ENCODE results near the gene LRPPRC. TPM values are rescaled to one million over a fixed set of nuclear protein-coding genes. Genes with fewer than 3 reads are reported as not detected.

Gene LRPPRC
- total and polyA plus RNA-seq, 2 experiments from 2014 or later, result 27.7 to 38.0 TPM

DNA sequence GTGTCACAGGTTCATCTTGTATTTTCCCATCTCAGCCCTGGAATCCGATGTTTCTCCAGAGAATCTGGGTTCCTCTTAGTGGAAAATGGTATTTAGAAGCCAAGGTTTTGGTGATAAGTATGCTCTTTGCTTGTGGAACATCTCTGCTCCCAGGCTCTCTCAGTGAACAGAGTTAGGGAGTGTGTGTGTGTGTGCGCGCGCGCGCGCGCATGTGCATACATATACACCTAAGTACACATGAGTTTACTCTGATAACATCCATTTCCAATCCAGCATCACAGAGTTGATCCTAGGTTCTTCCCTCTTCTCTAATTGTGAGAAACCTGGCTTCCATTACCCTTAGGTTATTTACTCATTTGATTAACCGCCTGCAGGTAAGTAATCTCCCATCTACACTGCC is 115.3 kb downstream of the LRPPRC start:
- Histone ChIP-seq H3K36me3 (ENCODE audit: low read depth) (no peaks in the 10 kb centered on the region), H3K4me1 (ENCODE audit: insufficient read depth) (no peaks in the 10 kb centered on the region), H4K20me1 (ENCODE audit: insufficient read depth) (no peaks in the 10 kb centered on the region), H3K27me3 (replicated peaks; ENCODE audit: insufficient read depth) (no peaks in the 10 kb centered on the region), H3F3A (ENCODE audit: insufficient read depth) (peaks cover 10% of the 10 kb centered on the region; the same call in 1 of the 2 replicates), H3K9me3 (ENCODE audit: low read depth) (no peaks in the 10 kb centered on the region), H3K9ac (no peak overlapping the region), H3K4me2 (ENCODE audit: unreplicated experiment) (no peak overlapping the region), H3K79me2 (ENCODE audit: insufficient read depth) (no peaks in the 10 kb centered on the region), H3K4me3 (no peak overlapping the region), H3K27ac (no peak overlapping the region), H3K9me2 (ENCODE audit: insufficient read depth) (no peaks in the 10 kb centered on the region), H2AFZ (no peak overlapping the region)
- TF ChIP-seq EZH2phosphoT487 (IDR thresholded peaks at IDR 0.05; ENCODE audit: insufficient read depth, low read depth), result no peak
- TF ChIP-seq EZH2 (IDR thresholded peaks at IDR 0.05; ENCODE audit: insufficient read depth, poor library complexity, severe bottlenecking), result no peak
- WGBS, 2 experiments (ENCODE audit: low coverage in 1 of 2, low lambda C conversion rate in 2 of 2, missing lambda C conversion rate in 2 of 2), result 88 to 94% methylated on average over 9 of the region's 9 CpGs
- in situ Hi-C loops (cut with MboI), result no loop called here
- DNase-seq, result no peak

DNA sequence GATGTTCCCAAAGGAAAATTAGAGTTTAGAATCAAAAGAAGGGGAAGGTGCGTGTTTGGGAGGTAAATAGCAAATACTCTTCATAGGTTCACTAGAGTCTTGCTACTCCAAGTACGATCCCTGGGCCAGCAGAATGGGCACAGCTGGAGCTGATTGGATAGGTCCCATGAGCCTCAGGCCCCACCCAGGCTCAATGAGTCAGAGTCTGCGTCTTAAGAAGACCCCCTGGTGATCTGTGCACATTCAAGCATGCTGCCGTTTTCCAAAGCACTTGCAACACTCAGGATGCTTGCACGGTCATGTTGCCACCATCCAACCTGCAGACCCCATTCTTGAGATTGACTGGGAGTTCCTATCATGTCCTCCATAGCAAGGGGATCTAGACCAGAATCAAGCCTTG is 116.5 kb downstream of the LRPPRC start:
- DNase-seq, result peak; percentile 5
- TF ChIP-seq EZH2phosphoT487 (IDR thresholded peaks at IDR 0.05; ENCODE audit: insufficient read depth, low read depth) (no peak), EZH2 (IDR thresholded peaks at IDR 0.05; ENCODE audit: insufficient read depth, poor library complexity, severe bottlenecking) (no peak)
- Histone ChIP-seq H2AFZ (no peak overlapping the region), H3K4me2 (ENCODE audit: unreplicated experiment) (no peak overlapping the region), H3K79me2 (ENCODE audit: insufficient read depth) (no peaks in the 10 kb centered on the region), H3K9me2 (ENCODE audit: insufficient read depth) (no peaks in the 10 kb centered on the region), H3F3A (ENCODE audit: insufficient read depth) (peaks cover 10% of the 10 kb centered on the region; the same call in 1 of the 2 replicates), H3K27ac (no peak overlapping the region), H3K9ac (no peak overlapping the region), H4K20me1 (ENCODE audit: insufficient read depth) (no peaks in the 10 kb centered on the region), H3K4me3 (no peak overlapping the region), H3K9me3 (ENCODE audit: low read depth) (no peaks in the 10 kb centered on the region), H3K4me1 (ENCODE audit: insufficient read depth) (no peaks in the 10 kb centered on the region), H3K27me3 (replicated peaks; ENCODE audit: insufficient read depth) (no peaks in the 10 kb centered on the region), H3K36me3 (ENCODE audit: low read depth) (no peaks in the 10 kb centered on the region)
- in situ Hi-C loops (cut with MboI), result loop anchor here (10.0 kb wide), 1 partner anchor 264 kb away; no protein-coding TSS in a partner anchor
- WGBS, 2 experiments (ENCODE audit: low coverage in 1 of 2, low lambda C conversion rate in 2 of 2, missing lambda C conversion rate in 2 of 2), result 55% methylated on average over 5 of the region's 5 CpGs

- Histone ChIP-seq H3F3A (ENCODE audit: insufficient read depth) (peaks cover 10% of the 10 kb centered on the region; the same call in 1 of the 2 replicates), H3K9me3 (ENCODE audit: low read depth) (no peaks in the 10 kb centered on the region), H2AFZ (no peak overlapping the region), H3K36me3 (ENCODE audit: low read depth) (no peaks in the 10 kb centered on the region), H3K27me3 (replicated peaks; ENCODE audit: insufficient read depth) (0 out of 2 replicates have a peak, but pooled peaks cover 7% of the 10 kb centered on the region), H3K4me3 (no peak overlapping the region), H4K20me1 (ENCODE audit: insufficient read depth) (no peaks in the 10 kb centered on the region), H3K4me2 (ENCODE audit: unreplicated experiment) (no peak overlapping the region), H3K9me2 (ENCODE audit: insufficient read depth) (no peaks in the 10 kb centered on the region), H3K27ac (no peak overlapping the region), H3K79me2 (ENCODE audit: insufficient read depth) (no peaks in the 10 kb centered on the region), H3K9ac (no peak overlapping the region), H3K4me1 (ENCODE audit: insufficient read depth) (no peaks in the 10 kb centered on the region)
- in situ Hi-C loops (cut with MboI), result loop anchor here (10.0 kb wide), 1 partner anchor 263 kb away; no protein-coding TSS in a partner anchor
- 28% methylated on average over 16 of the region's 16 CpGs for WGBS, 2 experiments (ENCODE audit: low coverage in 1 of 2, low lambda C conversion rate in 2 of 2, missing lambda C conversion rate in 2 of 2)
- no peak for TF ChIP-seq EZH2phosphoT487 (IDR thresholded peaks at IDR 0.05; ENCODE audit: insufficient read depth, low read depth)
- no peak for TF ChIP-seq EZH2 (IDR thresholded peaks at IDR 0.05; ENCODE audit: insufficient read depth, poor library complexity, severe bottlenecking)
- peak; percentile 75 for DNase-seq
These were observed 117.9 kb downstream of the LRPPRC start for GRCh38 chr2:43877782-43878464.

DNA sequence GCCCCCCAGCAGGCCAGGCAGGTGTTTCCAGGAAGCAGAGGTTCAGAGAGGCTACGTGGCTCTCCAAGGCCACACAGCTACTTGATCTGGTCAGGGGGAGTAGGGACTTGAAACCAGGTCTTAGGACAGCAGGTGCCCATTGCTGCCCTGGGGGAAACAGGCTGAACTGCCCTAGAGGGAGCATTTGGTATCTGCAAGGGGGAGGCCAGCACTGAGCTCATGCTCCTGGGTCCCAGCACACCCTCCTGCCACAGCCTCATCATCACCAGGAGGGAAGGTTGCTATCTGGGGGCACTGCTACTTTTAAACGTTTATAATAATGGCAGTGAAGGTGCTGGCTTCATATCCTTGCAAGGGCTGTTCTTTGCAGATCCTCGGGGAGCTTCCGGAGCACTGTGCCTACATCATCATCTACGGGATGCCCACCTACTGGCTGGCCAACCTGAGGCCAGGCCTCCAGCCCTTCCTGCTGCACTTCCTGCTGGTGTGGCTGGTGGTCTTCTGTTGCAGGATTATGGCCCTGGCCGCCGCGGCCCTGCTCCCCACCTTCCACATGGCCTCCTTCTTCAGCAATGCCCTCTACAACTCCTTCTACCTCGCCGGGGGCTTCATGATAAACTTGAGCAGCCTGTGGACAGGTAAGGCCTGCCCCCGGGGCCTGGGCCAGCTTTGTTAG is 120.9 kb downstream of the LRPPRC start:
- H3K9me3 ChIP-seq (ENCODE audit: low read depth), result no peaks in the 10 kb centered on the region
- no peaks in the 10 kb centered on the region for H3K79me2 ChIP-seq (ENCODE audit: insufficient read depth)
- TF ChIP-seq EZH2 (IDR thresholded peaks at IDR 0.05; ENCODE audit: insufficient read depth, poor library complexity, severe bottlenecking) (no peak), EZH2phosphoT487 (IDR thresholded peaks at IDR 0.05; ENCODE audit: insufficient read depth, low read depth) (no peak)
- no peak for DNase-seq
- no peaks in the 10 kb centered on the region for H4K20me1 ChIP-seq (ENCODE audit: insufficient read depth)
- in situ Hi-C loops (cut with MboI), result loop anchor here (10.0 kb wide), 1 partner anchor 260 kb away; no protein-coding TSS in a partner anchor
- H3K27me3 ChIP-seq (replicated peaks; ENCODE audit: insufficient read depth), result peaks cover 24% of the 10 kb centered on the region
- no peak overlapping the region for H3K4me3 ChIP-seq
- no peak overlapping the region for H3K4me2 ChIP-seq (ENCODE audit: unreplicated experiment)
- no peaks in the 10 kb centered on the region for H3K4me1 ChIP-seq (ENCODE audit: insufficient read depth)
- H3F3A ChIP-seq (ENCODE audit: insufficient read depth), result no peaks in the 10 kb centered on the region
- H3K27ac ChIP-seq, result no peak overlapping the region
- H3K9me2 ChIP-seq (ENCODE audit: insufficient read depth), result no peaks in the 10 kb centered on the region
- no peaks in the 10 kb centered on the region for H3K36me3 ChIP-seq (ENCODE audit: low read depth)
- H2AFZ ChIP-seq, result no peak overlapping the region
- H3K9ac ChIP-seq, result no peak overlapping the region
- 67 to 76% methylated on average over 11 of the region's 11 CpGs for WGBS, 2 experiments (ENCODE audit: low coverage in 1 of 2, low lambda C conversion rate in 2 of 2, missing lambda C conversion rate in 2 of 2)
